H9 (cell line): ENCODE results near the gene TH. TPM values are rescaled to one million over a fixed set of nuclear protein-coding genes. Genes with fewer than 3 reads are reported as not detected.

Source experiments
- DNase-seq: peaks from one replicate; pipeline ENCODE4 v3.0.0-alpha.2; 2017
- H2AFZ ChIP-seq: one replicate; pipeline ENCODE4 v1.6.1; 2013; ENCODE audit warnings: mild to moderate bottlenecking, low read length, control low read depth, moderate library complexity
- H2AK5ac ChIP-seq: 2 replicates; pipeline ENCODE4 v1.6.1; 2013; ENCODE audit warnings: low read length, control low read depth, mixed read lengths; ENCODE audit not compliant: insufficient read length
- H2BK120ac ChIP-seq: one replicate; pipeline ENCODE4 v1.6.1; 2013; ENCODE audit warnings: low read depth, mild to moderate bottlenecking, low read length, control low read depth, inconsistent platforms; ENCODE audit not compliant: poor library complexity, severe bottlenecking
- H2BK12ac ChIP-seq: 2 replicates; pipeline ENCODE4 v1.6.1; 2013; ENCODE audit warnings: low read length, control low read depth, mixed read lengths, low read depth; ENCODE audit not compliant: insufficient read length
- H2BK15ac ChIP-seq: 2 replicates; pipeline ENCODE4 v1.6.1; 2013; ENCODE audit warnings: low read depth, low read length, control low read depth
- H2BK20ac ChIP-seq: one replicate; pipeline ENCODE4 v1.6.1; 2013; ENCODE audit warnings: low read depth, mild to moderate bottlenecking, low read length, control low read depth, inconsistent platforms; ENCODE audit not compliant: poor library complexity, severe bottlenecking
- H2BK5ac ChIP-seq: 2 replicates; pipeline ENCODE4 v1.6.1; 2013; ENCODE audit warnings: low read length, control low read depth, mixed read lengths; ENCODE audit not compliant: insufficient read length
- H3K14ac ChIP-seq: 2 replicates; pipeline ENCODE4 v1.6.1; 2013; ENCODE audit warnings: low read length, control low read depth; ENCODE audit not compliant: insufficient read depth
- H3K18ac ChIP-seq: 2 replicates; pipeline ENCODE4 v1.6.1; 2013; ENCODE audit warnings: low read depth, mild to moderate bottlenecking, mixed read lengths, low read length, control low read depth; ENCODE audit not compliant: insufficient read length
- H3K23ac ChIP-seq: 2 replicates; pipeline ENCODE4 v1.6.1; 2013; ENCODE audit warnings: low read length, control low read depth, mixed read lengths, low read depth; ENCODE audit not compliant: insufficient read length
- H3K23me2 ChIP-seq: 2 replicates; pipeline ENCODE4 v1.6.1; 2013; ENCODE audit warnings: low read depth, mild to moderate bottlenecking, mixed read lengths, low read length, control low read depth; ENCODE audit not compliant: insufficient read length, poor library complexity, severe bottlenecking
- H3K27ac ChIP-seq: 2 replicates; pipeline ENCODE4 v1.5.1; 2013; ENCODE audit warnings: low read length, control low read depth, mixed read lengths, low read depth; ENCODE audit not compliant: insufficient read length
- H3K27me3 ChIP-seq: 2 replicates; pipeline ENCODE4 v1.6.1; 2013; ENCODE audit warnings: low read length, control low read depth, inconsistent platforms; ENCODE audit not compliant: insufficient read depth
- H3K4ac ChIP-seq: 2 replicates; pipeline ENCODE4 v1.6.1; 2013; ENCODE audit warnings: low read depth, mild to moderate bottlenecking, control low read depth, inconsistent platforms, low read length, moderate library complexity
- H3K4me1 ChIP-seq: 2 replicates; pipeline ENCODE4 v1.6.1; 2013; ENCODE audit warnings: low read length, control low read depth, inconsistent platforms; ENCODE audit not compliant: insufficient read depth
- H3K4me2 ChIP-seq: 2 replicates; pipeline ENCODE4 v1.6.1; 2013; ENCODE audit warnings: low read length, control low read depth, mixed read lengths; ENCODE audit not compliant: insufficient read length, insufficient read depth
- H3K56ac ChIP-seq: 2 replicates; pipeline ENCODE4 v1.6.1; 2013; ENCODE audit warnings: low read depth, mild to moderate bottlenecking, mixed read lengths, low read length, control low read depth; ENCODE audit not compliant: insufficient read length
- H3K79me1 ChIP-seq: 2 replicates; pipeline ENCODE4 v1.6.1; 2013; ENCODE audit warnings: low read depth, mild to moderate bottlenecking, moderate library complexity, low read length, control low read depth, inconsistent platforms; ENCODE audit not compliant: insufficient read depth, poor library complexity, severe bottlenecking
- H3K79me2 ChIP-seq: 2 replicates; pipeline ENCODE4 v1.6.1; 2013; ENCODE audit warnings: low read length, control low read depth, inconsistent platforms; ENCODE audit not compliant: insufficient read depth
- H3K9ac ChIP-seq: 2 replicates; pipeline ENCODE4 v1.6.1; 2013; ENCODE audit warnings: low read length, control low read depth, mixed read lengths; ENCODE audit not compliant: insufficient read length; ENCODE audit errors: extremely low read depth
- H3K9me3 ChIP-seq: one replicate; pipeline ENCODE4 v1.6.1; 2013; ENCODE audit warnings: low read depth, low read length, inconsistent platforms; ENCODE audit not compliant: control insufficient read depth
- H3T11ph ChIP-seq: one replicate; pipeline ENCODE4 v1.6.1; 2013; ENCODE audit warnings: mild to moderate bottlenecking, low read length, control low read depth, inconsistent platforms
- H4K20me1 ChIP-seq: one replicate; pipeline ENCODE4 v1.6.1; 2013; ENCODE audit not compliant: control insufficient read depth, insufficient read length, insufficient read depth
- H4K5ac ChIP-seq: 2 replicates; pipeline ENCODE4 v1.6.1; 2013; ENCODE audit warnings: low read depth, mild to moderate bottlenecking, mixed read lengths, low read length, control low read depth; ENCODE audit not compliant: insufficient read length
- H4K8ac ChIP-seq: replicated peaks from 2 replicates; pipeline ENCODE4 v1.6.1; 2013; ENCODE audit warnings: low read length, control low read depth, mixed read lengths, low read depth; ENCODE audit not compliant: insufficient read length
- H4K91ac ChIP-seq: 2 replicates; pipeline ENCODE4 v1.6.1; 2013; ENCODE audit warnings: low read depth, mild to moderate bottlenecking, moderate library complexity, mixed read lengths, low read length, control low read depth; ENCODE audit not compliant: insufficient read length
- H3K27ac Mint-ChIP-seq, 3 experiments: 2 replicates in 2 of 3; 3 replicates in 1 of 3; pipeline ENCODE4 v1.8.0; 2020 to 2021; ENCODE audit warnings: mixed read lengths in 3 of 3, mild to moderate bottlenecking in 1 of 3, moderate library complexity in 1 of 3
- H3K27me3 Mint-ChIP-seq: 2 replicates; pipeline ENCODE4 v1.8.0; 2021; ENCODE audit warnings: low read depth, mild to moderate bottlenecking, moderate library complexity, mixed read lengths
- H3K36me3 Mint-ChIP-seq, 3 experiments: 2 replicates in 2 of 3; 3 replicates in 1 of 3; pipeline ENCODE4 v1.8.0; 2020 to 2021; ENCODE audit warnings: low read depth in 3 of 3, mixed read lengths in 3 of 3; ENCODE audit not compliant: insufficient read depth in 1 of 3
- H3K4me1 Mint-ChIP-seq, 2 experiments: 2 replicates each; pipeline ENCODE4 v1.8.0; 2020; ENCODE audit warnings: mixed read lengths in 2 of 2
- H3K4me3 Mint-ChIP-seq, 2 experiments: 2 replicates in 1 of 2; 3 replicates in 1 of 2; pipeline ENCODE4 v1.8.0; 2020 to 2021; ENCODE audit warnings: mild to moderate bottlenecking in 2 of 2, mixed read lengths in 2 of 2, moderate library complexity in 1 of 2
- H3K9me3 Mint-ChIP-seq, 2 experiments: 2 replicates in 1 of 2; 3 replicates in 1 of 2; pipeline ENCODE4 v1.8.0; 2020; ENCODE audit warnings: mild to moderate bottlenecking in 2 of 2, mixed read lengths in 2 of 2, moderate library complexity in 1 of 2
- CTCF ChIP-seq: fragments of 200-600 bp; sonication (generic); conservative IDR thresholded peaks from 3 replicates; pipeline ENCODE4 v1.8.0; 2021; ENCODE audit warnings: antibody characterized with exemption, mild to moderate bottlenecking
- WGBS: extraction: QIAGEN DNeasy Blood & Tissue Kit; methylation state at CpG from one replicate; pipeline ENCODE4 v1.1.7; 2013; ENCODE audit warnings: missing lambda C conversion rate, low lambda C conversion rate, mixed read lengths; ENCODE audit not compliant: insufficient read length; ENCODE audit errors: extremely low coverage; 5-methylcytosine and 5-hydroxymethylcytosine counted together
- total RNA-seq: library from RNA; stranded (reverse); gene quantifications from 2 replicates; pipeline ENCODE4 v1.2.1, GENCODE V29; 2021

Gene TH
- total RNA-seq, 1 experiment from 2014 or later, result not detected

- Histone ChIP-seq H2AK5ac (no peak overlapping the region), H3K4ac (no peak overlapping the region), H3K56ac (no peak overlapping the region), H3T11ph (no peak overlapping the region), H3K4me2 (no peak overlapping the region), H3K4me1 (no peaks in the 10 kb centered on the region), H3K27ac (no peak overlapping the region), H2BK120ac (no peak overlapping the region), H2BK15ac (no peak overlapping the region), H4K8ac (no peak overlapping the region), H3K9ac (no peak overlapping the region), H3K79me2 (no peaks in the 10 kb centered on the region), H3K27me3 (no peaks in the 10 kb centered on the region), H3K23me2 (peaks cover 3% of the 10 kb centered on the region), H3K9me3 (no peaks in the 10 kb centered on the region), H3K18ac (no peak overlapping the region), H3K14ac (no peak overlapping the region), H4K5ac (no peak overlapping the region), H4K20me1 (no peaks in the 10 kb centered on the region), H2AFZ (no peak overlapping the region), H2BK20ac (no peak overlapping the region), H2BK5ac (no peak overlapping the region), H3K79me1 (no peaks in the 10 kb centered on the region), H3K23ac (no peak overlapping the region), H4K91ac (no peak overlapping the region), H2BK12ac (no peak overlapping the region)
- Mint-ChIP-seq H3K27me3 (peaks cover 13% of the 10 kb centered on the region), H3K9me3 (no peaks in the 10 kb centered on the region), H3K4me3 (no peak overlapping the region), H3K36me3 (no peaks in the 10 kb centered on the region), H3K4me1 (no peaks in the 10 kb centered on the region), H3K27ac (no peak overlapping the region; a peak in 1 of 7 replicates)
- TF ChIP-seq CTCF, result no peak
- no CpG with 5 or more reads among the region's 31 CpGs for WGBS
- DNase-seq, result no peak
Observed at GRCh38 chr11:2167141-2168045, 4.2 kb downstream of the TH start.
